Measurements from ENCODE around the gene CYP19A1.

DNA sequence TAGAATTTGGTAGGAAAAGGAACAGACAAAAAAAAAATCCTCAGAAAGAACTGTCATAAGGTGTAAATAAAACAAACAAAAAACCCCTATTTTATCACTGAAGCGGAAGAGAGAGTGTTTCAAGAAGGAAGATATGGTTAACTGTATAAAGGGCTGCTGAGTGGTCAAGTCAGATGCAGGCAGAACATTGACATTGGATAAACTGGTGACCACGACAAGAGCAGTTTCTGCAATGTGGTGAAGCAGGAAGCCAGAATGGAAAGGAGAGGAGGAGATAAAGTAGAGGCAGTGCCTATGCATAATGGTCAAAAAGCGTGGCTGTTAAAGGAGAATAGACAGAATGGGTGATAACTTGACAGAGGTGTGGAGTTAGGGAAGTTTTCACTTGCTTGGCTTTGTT, 75.3 kb downstream of the CYP19A1 start:
- TF ChIP-seq POLR2A (IDR thresholded peaks at IDR 0.05): no peak
- TF ChIP-seq, protein P1, sequence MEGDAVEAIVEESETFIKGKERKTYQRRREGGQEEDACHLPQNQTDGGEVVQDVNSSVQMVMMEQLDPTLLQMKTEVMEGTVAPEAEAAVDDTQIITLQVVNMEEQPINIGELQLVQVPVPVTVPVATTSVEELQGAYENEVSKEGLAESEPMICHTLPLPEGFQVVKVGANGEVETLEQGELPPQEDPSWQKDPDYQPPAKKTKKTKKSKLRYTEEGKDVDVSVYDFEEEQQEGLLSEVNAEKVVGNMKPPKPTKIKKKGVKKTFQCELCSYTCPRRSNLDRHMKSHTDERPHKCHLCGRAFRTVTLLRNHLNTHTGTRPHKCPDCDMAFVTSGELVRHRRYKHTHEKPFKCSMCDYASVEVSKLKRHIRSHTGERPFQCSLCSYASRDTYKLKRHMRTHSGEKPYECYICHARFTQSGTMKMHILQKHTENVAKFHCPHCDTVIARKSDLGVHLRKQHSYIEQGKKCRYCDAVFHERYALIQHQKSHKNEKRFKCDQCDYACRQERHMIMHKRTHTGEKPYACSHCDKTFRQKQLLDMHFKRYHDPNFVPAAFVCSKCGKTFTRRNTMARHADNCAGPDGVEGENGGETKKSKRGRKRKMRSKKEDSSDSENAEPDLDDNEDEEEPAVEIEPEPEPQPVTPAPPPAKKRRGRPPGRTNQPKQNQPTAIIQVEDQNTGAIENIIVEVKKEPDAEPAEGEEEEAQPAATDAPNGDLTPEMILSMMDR (IDR thresholded peaks at IDR 0.05): no peak

Data from esophagus squamous epithelium (tissue), 4 donors.